ENCODE results near the gene DYNC1I1.

Gene DYNC1I1

DNA sequence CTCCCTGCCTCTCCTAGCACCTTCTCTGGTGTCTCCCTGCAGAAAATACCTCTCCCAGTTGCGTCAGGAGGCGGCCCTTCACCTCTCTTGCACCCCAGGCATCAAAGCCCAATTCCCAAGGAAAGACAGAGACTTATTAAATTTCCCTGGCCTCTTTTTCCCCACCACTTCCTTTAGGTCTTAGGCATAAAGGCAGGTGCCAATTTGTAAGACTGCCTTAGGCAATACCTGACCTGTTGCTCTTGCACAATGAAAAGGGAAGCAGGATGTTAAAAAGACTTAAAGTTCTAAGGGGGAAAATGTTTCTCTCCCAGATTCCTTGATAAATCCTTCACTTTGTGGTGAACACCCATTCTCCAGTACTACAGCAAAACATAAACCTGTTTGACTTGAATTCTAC, 362.9 kb downstream of the DYNC1I1 start:
- WGBS, 2 experiments (ENCODE audit: insufficient coverage in 2 of 2): 60 to 100% methylated on average over 1 to 2 of the region's 2 CpGs
- Histone ChIP-seq H3K4me1 (ENCODE audit: control insufficient read depth, insufficient read depth, low read length, poor library complexity, severe bottlenecking) (no peaks in the 10 kb centered on the region), H3K27ac (ENCODE audit: low read depth, low read length, severe bottlenecking) (no peak overlapping the region), H3K4me3 (ENCODE audit: extremely low read depth, insufficient read depth, low read length, poor library complexity, severe bottlenecking) (no peak overlapping the region), H3K9me3 (ENCODE audit: control insufficient read depth, low read length) (no peaks in the 10 kb centered on the region), H3K36me3 (ENCODE audit: control insufficient read depth, insufficient read depth, low read length) (peaks cover 17% of the 10 kb centered on the region)

- Histone ChIP-seq H3K4me1 (ENCODE audit: control insufficient read depth, insufficient read depth, low read length, poor library complexity, severe bottlenecking) (no peaks in the 10 kb centered on the region), H3K9me3 (ENCODE audit: control insufficient read depth, low read length) (no peaks in the 10 kb centered on the region), H3K4me3 (ENCODE audit: extremely low read depth, insufficient read depth, low read length, poor library complexity, severe bottlenecking) (no peak overlapping the region), H3K36me3 (ENCODE audit: control insufficient read depth, insufficient read depth, low read length) (peaks cover 16% of the 10 kb centered on the region), H3K27ac (ENCODE audit: low read depth, low read length, severe bottlenecking) (no peak overlapping the region)
- 77 to 80% methylated on average over 3 to 4 of the region's 5 CpGs for WGBS, 2 experiments (ENCODE audit: insufficient coverage in 2 of 2)
Observed at GRCh38 chr7:96136600-96137239, 364.4 kb downstream of the DYNC1I1 start.

DNA sequence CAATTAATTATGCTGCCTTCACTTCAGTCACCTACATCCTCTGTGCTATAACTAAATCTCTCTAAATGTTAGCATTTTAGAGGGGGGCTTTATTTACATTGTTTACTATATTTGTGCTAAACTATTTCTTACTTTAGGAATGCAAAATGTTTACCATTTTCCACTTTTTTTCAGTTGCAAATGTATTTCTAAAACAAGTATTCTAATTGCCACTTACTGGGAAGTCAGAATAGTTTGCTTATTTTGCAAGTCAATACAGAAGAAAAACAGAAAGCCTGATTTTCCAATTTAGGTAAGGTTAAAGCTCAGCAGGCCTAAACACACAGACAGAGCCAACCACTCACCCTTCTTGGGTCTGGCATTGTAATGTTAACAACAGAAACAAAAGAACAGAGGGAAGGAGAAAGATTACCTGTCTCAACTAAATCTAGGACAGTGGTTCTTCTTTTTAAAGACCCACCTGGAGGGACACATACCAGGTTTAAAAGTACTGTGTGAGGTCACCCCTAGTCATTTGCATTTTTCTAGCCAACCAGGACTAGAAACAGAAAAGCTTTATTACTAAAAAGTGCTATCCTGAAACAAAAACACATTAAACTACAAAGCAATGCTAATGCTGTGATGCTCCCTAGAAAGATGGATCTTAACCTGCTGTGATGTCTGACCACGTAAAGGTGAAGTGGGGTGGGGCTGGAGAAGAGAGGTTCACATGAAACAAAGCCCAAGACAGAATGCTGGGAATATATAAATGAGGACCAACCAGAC, 371.3 kb downstream of the DYNC1I1 start:
- Histone ChIP-seq H3K4me3 (ENCODE audit: extremely low read depth, insufficient read depth, low read length, poor library complexity, severe bottlenecking) (no peak overlapping the region), H3K36me3 (ENCODE audit: control insufficient read depth, insufficient read depth, low read length) (peaks cover 15% of the 10 kb centered on the region), H3K27ac (ENCODE audit: low read depth, low read length, severe bottlenecking) (no peak overlapping the region), H3K9me3 (ENCODE audit: control insufficient read depth, low read length) (no peaks in the 10 kb centered on the region), H3K4me1 (ENCODE audit: control insufficient read depth, insufficient read depth, low read length, poor library complexity, severe bottlenecking) (no peaks in the 10 kb centered on the region)
- 0 to 60% methylated on average over 1 of the region's 1 CpG for WGBS, 2 experiments (ENCODE audit: insufficient coverage in 2 of 2)

GRCh38 chr7:96144260-96144526, 371.8 kb downstream of the DYNC1I1 start:
- H3K27ac ChIP-seq (ENCODE audit: low read depth, low read length, severe bottlenecking): no peak overlapping the region
- no peak overlapping the region for H3K4me3 ChIP-seq (ENCODE audit: extremely low read depth, insufficient read depth, low read length, poor library complexity, severe bottlenecking)
- no CpG with 5 or more reads among the region's 1 CpG for WGBS, 2 experiments (ENCODE audit: insufficient coverage in 2 of 2)
- no peaks in the 10 kb centered on the region for H3K9me3 ChIP-seq (ENCODE audit: control insufficient read depth, low read length)
- peaks cover 15% of the 10 kb centered on the region for H3K36me3 ChIP-seq (ENCODE audit: control insufficient read depth, insufficient read depth, low read length)
- no peaks in the 10 kb centered on the region for H3K4me1 ChIP-seq (ENCODE audit: control insufficient read depth, insufficient read depth, low read length, poor library complexity, severe bottlenecking)
